CD4-positive, alpha-beta T cell treated with Interleukin-12 subunit alpha and Interleukin-12 subunit beta, for 1 hour (primary cell): ENCODE measurements around the gene PHOSPHO1.
A peak's percentile ranks its signal among the peaks of the same experiment; 100 is the strongest.
"Not testable (repeated sequence)": the region's sequence is repeated elsewhere in the genome, so short reads cannot be mapped to it uniquely, and the experiment has no call there.

Experiments
- DNase-seq: peaks from one replicate; pipeline ENCODE4 v3.0.0-alpha.2; 2020

The PHOSPHO1 gene

GRCh38 chr17:49191409-49191916 is 39.1 kb downstream of the PHOSPHO1 start:
- no peak for DNase-seq

DNA sequence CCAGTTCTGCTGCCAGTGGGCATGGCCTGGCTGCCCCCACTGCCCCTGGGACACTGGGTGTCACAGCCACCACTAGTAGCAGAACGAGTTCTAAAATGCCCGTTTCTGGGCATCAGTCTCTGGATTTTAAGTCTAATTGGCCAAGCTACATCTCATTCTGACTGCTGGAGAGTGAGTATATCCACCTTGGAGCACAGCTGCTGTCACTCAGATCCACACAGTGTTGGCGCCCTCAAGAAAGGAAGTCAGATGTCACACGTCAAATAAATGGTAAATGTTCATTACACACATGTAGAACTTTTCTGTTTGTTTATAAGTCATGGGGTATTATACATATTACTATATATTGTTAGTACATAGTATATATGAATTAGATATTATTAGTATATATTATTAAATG is 39.7 kb downstream of the PHOSPHO1 start:
- DNase-seq = no peak

DNA sequence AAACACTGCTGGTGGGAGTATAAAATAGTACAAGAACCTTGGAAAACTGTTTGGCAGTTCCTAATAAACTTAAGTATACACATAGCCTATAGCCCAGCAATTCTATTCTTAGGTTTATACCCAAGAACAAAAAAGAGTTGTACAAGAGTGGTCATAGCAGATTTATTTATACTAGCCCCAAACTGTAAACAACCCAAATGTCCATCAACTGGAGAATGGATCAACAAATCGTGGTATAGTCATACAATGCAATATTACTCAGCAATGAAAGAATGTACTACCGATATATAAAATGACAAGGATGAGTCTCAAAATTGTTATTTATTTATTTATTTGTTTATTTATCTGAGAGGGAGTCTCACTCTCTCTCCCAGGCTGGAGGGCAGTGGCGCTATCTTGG is 43.3 kb downstream of the PHOSPHO1 start:
- no peak for DNase-seq

- not testable (repeated sequence) for DNase-seq
These were observed 45.2 kb downstream of the PHOSPHO1 start for GRCh38 chr17:49185381-49185780.

GRCh38 chr17:49184522-49184921 is 46.1 kb downstream of the PHOSPHO1 start:
- not testable (repeated sequence) for DNase-seq

- no peak for DNase-seq
These were observed 46.8 kb downstream of the PHOSPHO1 start for GRCh38 chr17:49183801-49184200.

DNA sequence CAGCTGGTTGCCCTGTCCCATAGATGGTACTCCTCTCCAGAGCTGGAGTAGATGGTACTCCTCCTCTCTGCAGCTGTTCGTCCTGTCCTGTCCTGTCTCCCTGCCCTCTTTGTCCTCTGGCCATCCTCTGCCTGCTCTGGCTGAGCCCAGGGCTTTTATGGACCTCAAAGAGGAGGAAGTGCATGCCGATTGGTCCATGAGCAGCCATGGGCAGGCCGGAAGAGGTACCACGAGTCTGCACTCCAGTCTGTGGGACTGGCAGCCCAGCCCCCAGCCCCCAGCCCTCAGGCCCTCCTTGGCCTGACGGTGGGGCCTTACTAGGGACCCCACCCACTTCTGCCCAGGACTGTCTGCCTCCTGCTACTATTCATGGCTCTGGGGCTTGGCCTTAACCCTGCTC is 47.2 kb downstream of the PHOSPHO1 start:
- DNase-seq = no peak

DNA sequence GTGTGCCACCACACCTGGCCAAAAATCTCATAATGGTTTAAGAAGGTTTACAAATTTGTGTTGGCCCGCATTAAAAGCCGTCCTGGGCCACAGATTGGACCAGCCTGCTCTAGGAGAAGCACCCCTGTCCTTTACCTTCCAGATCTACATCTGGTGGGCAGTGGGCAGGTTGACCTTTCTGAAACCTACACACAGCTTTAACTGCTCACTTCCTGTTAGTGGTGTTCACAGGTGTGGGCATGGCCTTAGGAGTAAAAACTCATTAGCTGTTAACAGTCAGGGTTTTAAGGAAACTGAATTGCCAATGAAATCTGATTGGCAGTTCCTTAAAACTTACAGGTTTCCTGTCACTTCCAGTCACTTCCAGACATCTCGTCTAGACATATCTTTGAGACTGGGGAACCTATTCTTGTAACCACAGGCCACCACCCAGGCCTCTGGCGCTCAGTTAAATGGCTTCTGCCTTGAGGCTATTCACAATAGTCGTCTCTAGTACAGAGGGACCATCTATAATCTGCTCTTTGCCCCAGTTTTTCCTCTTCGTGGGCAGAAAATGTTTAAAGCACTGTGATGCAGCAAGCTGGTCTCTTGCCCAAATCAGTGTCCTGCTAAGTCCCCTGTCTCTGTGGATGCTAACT is 49.5 kb downstream of the PHOSPHO1 start:
- no peak for DNase-seq

DNA sequence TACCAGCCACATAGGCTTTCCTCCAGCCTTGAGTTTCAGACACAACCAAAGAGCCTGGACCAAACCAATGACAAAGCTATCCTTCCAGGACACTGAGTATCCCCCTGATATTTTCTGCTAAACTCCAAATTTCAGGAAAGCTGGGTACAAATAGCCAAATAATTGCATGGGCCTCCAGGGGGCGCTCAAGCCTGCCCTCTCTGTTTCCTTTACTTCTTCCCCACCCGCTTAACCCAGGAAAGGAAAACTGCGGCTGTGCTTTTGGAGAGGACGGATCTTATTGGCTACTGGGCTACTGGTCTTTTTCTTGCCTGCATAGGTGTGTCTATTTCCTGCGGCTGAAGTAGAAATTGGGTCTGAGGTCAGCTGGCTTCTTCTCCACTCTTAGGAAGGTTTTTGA is 50.3 kb downstream of the PHOSPHO1 start:
- DNase-seq = peak; percentile 69

DNA sequence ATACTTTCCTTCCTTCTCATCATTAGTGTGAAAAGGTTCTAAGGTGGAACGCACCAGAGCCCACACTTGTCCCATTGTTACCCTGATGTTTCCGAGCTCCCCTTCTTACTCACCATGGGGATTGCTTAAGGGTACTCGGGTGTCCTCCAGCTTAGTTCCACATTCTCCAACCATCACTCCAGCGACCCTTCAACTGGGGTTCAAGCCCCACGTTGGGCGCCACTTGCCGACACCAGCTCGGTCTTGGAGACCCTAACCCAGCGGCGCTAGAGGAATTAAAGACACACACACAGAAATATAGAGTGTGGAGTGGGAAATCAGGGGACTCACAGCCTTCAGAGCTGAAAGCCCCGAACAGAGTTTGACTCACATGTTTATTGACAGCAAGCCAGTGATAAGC is 54.6 kb downstream of the PHOSPHO1 start:
- DNase-seq = not testable (repeated sequence)
